ENCODE results near the gene SORCS2. TPM values are rescaled to one million over a fixed set of nuclear protein-coding genes. Genes with fewer than 3 reads are reported as not detected.

The SORCS2 gene
- polyA plus RNA-seq, 1 of the 3 experiments (the other 2 are of a cell fraction), result 1.6 TPM

- H3F3A ChIP-seq (replicated peaks; ENCODE audit: insufficient read depth), result no peaks in the 10 kb centered on the region
- no peak for DNase-seq
- H3K9me3 ChIP-seq, result no peaks in the 10 kb centered on the region
- H3K4me3 ChIP-seq (ENCODE audit: low read depth in 2 of 2, low read length in 1 of 2), result no peak overlapping the region
- TF ChIP-seq, protein P1, sequence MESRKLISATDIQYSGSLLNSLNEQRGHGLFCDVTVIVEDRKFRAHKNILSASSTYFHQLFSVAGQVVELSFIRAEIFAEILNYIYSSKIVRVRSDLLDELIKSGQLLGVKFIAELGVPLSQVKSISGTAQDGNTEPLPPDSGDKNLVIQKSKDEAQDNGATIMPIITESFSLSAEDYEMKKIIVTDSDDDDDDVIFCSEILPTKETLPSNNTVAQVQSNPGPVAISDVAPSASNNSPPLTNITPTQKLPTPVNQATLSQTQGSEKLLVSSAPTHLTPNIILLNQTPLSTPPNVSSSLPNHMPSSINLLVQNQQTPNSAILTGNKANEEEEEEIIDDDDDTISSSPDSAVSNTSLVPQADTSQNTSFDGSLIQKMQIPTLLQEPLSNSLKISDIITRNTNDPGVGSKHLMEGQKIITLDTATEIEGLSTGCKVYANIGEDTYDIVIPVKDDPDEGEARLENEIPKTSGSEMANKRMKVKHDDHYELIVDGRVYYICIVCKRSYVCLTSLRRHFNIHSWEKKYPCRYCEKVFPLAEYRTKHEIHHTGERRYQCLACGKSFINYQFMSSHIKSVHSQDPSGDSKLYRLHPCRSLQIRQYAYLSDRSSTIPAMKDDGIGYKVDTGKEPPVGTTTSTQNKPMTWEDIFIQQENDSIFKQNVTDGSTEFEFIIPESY (IDR thresholded peaks at IDR 0.05; ENCODE audit: borderline replicate concordance, low read depth), result no peak
- TF ChIP-seq, protein P2, sequence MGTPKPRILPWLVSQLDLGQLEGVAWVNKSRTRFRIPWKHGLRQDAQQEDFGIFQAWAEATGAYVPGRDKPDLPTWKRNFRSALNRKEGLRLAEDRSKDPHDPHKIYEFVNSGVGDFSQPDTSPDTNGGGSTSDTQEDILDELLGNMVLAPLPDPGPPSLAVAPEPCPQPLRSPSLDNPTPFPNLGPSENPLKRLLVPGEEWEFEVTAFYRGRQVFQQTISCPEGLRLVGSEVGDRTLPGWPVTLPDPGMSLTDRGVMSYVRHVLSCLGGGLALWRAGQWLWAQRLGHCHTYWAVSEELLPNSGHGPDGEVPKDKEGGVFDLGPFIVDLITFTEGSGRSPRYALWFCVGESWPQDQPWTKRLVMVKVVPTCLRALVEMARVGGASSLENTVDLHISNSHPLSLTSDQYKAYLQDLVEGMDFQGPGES (IDR thresholded peaks at IDR 0.05; ENCODE audit: low read depth, low read length), result no peak
- TF ChIP-seq SIN3A (IDR thresholded peaks at IDR 0.05; ENCODE audit: borderline replicate concordance, low read depth, low read length), result no peak
- TF ChIP-seq FOSL2 (IDR thresholded peaks at IDR 0.05; ENCODE audit: borderline replicate concordance, low read depth), result no peak
- no peak for TF ChIP-seq CHD2 (IDR thresholded peaks at IDR 0.05; ENCODE audit: low read length, partially characterized antibody)
- TF ChIP-seq RXRA (IDR thresholded peaks at IDR 0.05; ENCODE audit: borderline replicate concordance, low read depth), result no peak
- no peak for TF ChIP-seq RCOR1 (IDR thresholded peaks at IDR 0.05; ENCODE audit: low read length)
- no peak for TF ChIP-seq FOXM1 (IDR thresholded peaks at IDR 0.05; ENCODE audit: low read depth)
- no peak for TF ChIP-seq GABPA (IDR thresholded peaks at IDR 0.05; ENCODE audit: low read depth)
- no peak for TF ChIP-seq EP300 (IDR thresholded peaks at IDR 0.05; ENCODE audit: borderline replicate concordance in 1 of 2, low read depth in 1 of 2, low read length in 1 of 2)
- TF ChIP-seq NFIC (IDR thresholded peaks at IDR 0.05; ENCODE audit: borderline replicate concordance), result no peak
- TF ChIP-seq POLR2AphosphoS5 (IDR thresholded peaks at IDR 0.05; ENCODE audit: low read depth, low read length), result no peak
- TF ChIP-seq MXI1 (IDR thresholded peaks at IDR 0.05; ENCODE audit: low read depth, low read length), result no peak
- no peak for TF ChIP-seq NRF1 (IDR thresholded peaks at IDR 0.05; ENCODE audit: low read depth, low read length)
- POLR2A ChIA-PET, result no interaction called here
- no peaks in the 10 kb centered on the region for H3K27me3 ChIP-seq (ENCODE audit: insufficient read depth)
- H3K9ac ChIP-seq, result no peak overlapping the region
- WGBS (ENCODE audit: low lambda C conversion rate), result 45% methylated on average over 4 of the region's 7 CpGs
- H4K20me1 ChIP-seq (ENCODE audit: insufficient read depth), result no peaks in the 10 kb centered on the region
- no peaks in the 10 kb centered on the region for H3K4me1 ChIP-seq (ENCODE audit: control insufficient read depth in 1 of 2, insufficient read depth in 2 of 2, low read depth in 1 of 2, low read length in 1 of 2)
- no peak overlapping the region for H2AFZ ChIP-seq (ENCODE audit: low read depth)
- CTCF ChIA-PET, result interaction anchor here (0.9 to 1.5 kb wide), 3 partner anchors 10 to 323 kb away, joined by 3 read pairs; no protein-coding TSS in a partner anchor
- H3K9me2 ChIP-seq, result no peaks in the 10 kb centered on the region
- H3K36me3 ChIP-seq (replicated peaks in 1 of 2; ENCODE audit: control insufficient read depth in 1 of 2, insufficient read depth in 2 of 2, low read length in 1 of 2), result no peaks in the 10 kb centered on the region
- no peak overlapping the region for H3K4me2 ChIP-seq
- no peak overlapping the region for H3K27ac ChIP-seq (ENCODE audit: low read depth in 2 of 2, low read length in 1 of 2)
- H3K79me2 ChIP-seq (ENCODE audit: insufficient read depth), result no peaks in the 10 kb centered on the region
These were observed 282.0 kb downstream of the SORCS2 start for GRCh38 chr4:7474320-7474719.

DNA sequence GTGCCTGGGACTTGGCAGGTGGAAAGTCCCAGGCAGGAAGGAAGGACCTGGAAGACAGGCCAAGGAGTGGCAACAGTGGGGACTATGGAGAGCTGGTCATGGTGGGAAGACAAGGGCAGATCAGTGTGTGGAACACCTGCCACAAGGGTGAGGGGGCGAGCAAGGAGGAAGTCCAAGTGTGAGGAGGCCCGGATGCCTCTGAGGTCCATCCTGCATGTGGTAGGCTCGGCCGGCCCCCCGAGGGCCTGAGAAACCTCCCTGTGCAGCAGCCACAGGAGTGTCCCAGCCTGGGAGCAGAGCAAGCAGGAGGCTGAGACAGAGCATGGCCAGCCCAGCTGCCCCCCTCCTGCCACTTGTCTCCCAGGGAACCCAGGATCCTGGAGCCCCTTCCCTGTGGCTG is 282.9 kb downstream of the SORCS2 start:
- H3K27me3 ChIP-seq (ENCODE audit: insufficient read depth), result no peaks in the 10 kb centered on the region
- no peak for DNase-seq
- no peaks in the 10 kb centered on the region for H3F3A ChIP-seq (replicated peaks; ENCODE audit: insufficient read depth)
- H2AFZ ChIP-seq (ENCODE audit: low read depth), result no peak overlapping the region
- no peak overlapping the region for H3K27ac ChIP-seq (ENCODE audit: low read depth in 2 of 2, low read length in 1 of 2)
- H3K9me3 ChIP-seq, result no peaks in the 10 kb centered on the region
- no peaks in the 10 kb centered on the region for H3K79me2 ChIP-seq (ENCODE audit: insufficient read depth)
- no peak overlapping the region for H3K4me3 ChIP-seq (ENCODE audit: low read depth in 2 of 2, low read length in 1 of 2)
- H3K9ac ChIP-seq, result no peak overlapping the region
- ChIA-PET CTCF (interaction anchor here (1.5 kb wide), 1 partner anchor 9 kb away, joined by 3 read pairs; no protein-coding TSS in a partner anchor), POLR2A (no interaction called here)
- H3K4me2 ChIP-seq, result no peak overlapping the region
- 40% methylated on average over 1 of the region's 5 CpGs for WGBS (ENCODE audit: low lambda C conversion rate)
- no peaks in the 10 kb centered on the region for H3K4me1 ChIP-seq (ENCODE audit: control insufficient read depth in 1 of 2, insufficient read depth in 2 of 2, low read depth in 1 of 2, low read length in 1 of 2)
- H3K9me2 ChIP-seq, result no peaks in the 10 kb centered on the region
- H3K36me3 ChIP-seq (replicated peaks in 1 of 2; ENCODE audit: control insufficient read depth in 1 of 2, insufficient read depth in 2 of 2, low read length in 1 of 2), result no peaks in the 10 kb centered on the region
- no peaks in the 10 kb centered on the region for H4K20me1 ChIP-seq (ENCODE audit: insufficient read depth)
- TF ChIP-seq, protein P3, sequence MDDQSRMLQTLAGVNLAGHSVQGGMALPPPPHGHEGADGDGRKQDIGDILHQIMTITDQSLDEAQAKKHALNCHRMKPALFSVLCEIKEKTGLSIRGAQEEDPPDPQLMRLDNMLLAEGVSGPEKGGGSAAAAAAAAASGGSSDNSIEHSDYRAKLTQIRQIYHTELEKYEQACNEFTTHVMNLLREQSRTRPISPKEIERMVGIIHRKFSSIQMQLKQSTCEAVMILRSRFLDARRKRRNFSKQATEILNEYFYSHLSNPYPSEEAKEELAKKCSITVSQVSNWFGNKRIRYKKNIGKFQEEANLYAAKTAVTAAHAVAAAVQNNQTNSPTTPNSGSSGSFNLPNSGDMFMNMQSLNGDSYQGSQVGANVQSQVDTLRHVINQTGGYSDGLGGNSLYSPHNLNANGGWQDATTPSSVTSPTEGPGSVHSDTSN (IDR thresholded peaks at IDR 0.05), result no peak
- TF ChIP-seq, protein P4, sequence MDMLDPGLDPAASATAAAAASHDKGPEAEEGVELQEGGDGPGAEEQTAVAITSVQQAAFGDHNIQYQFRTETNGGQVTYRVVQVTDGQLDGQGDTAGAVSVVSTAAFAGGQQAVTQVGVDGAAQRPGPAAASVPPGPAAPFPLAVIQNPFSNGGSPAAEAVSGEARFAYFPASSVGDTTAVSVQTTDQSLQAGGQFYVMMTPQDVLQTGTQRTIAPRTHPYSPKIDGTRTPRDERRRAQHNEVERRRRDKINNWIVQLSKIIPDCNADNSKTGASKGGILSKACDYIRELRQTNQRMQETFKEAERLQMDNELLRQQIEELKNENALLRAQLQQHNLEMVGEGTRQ (IDR thresholded peaks at IDR 0.05; ENCODE audit: borderline replicate concordance, low read depth, low read length), result no peak
- TF ChIP-seq, protein P5, sequence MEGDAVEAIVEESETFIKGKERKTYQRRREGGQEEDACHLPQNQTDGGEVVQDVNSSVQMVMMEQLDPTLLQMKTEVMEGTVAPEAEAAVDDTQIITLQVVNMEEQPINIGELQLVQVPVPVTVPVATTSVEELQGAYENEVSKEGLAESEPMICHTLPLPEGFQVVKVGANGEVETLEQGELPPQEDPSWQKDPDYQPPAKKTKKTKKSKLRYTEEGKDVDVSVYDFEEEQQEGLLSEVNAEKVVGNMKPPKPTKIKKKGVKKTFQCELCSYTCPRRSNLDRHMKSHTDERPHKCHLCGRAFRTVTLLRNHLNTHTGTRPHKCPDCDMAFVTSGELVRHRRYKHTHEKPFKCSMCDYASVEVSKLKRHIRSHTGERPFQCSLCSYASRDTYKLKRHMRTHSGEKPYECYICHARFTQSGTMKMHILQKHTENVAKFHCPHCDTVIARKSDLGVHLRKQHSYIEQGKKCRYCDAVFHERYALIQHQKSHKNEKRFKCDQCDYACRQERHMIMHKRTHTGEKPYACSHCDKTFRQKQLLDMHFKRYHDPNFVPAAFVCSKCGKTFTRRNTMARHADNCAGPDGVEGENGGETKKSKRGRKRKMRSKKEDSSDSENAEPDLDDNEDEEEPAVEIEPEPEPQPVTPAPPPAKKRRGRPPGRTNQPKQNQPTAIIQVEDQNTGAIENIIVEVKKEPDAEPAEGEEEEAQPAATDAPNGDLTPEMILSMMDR (IDR thresholded peaks at IDR 0.05), result no peak
- TF ChIP-seq POLR2AphosphoS5 (IDR thresholded peaks at IDR 0.05; ENCODE audit: low read depth, low read length) (no peak), GATA2 (CRISPR knock-in tag; IDR thresholded peaks at IDR 0.05) (no peak), SMC3 (IDR thresholded peaks at IDR 0.05; ENCODE audit: low read depth, low read length) (no peak)
- TF ChIP-seq, protein P1 (IDR thresholded peaks at IDR 0.05; ENCODE audit: borderline replicate concordance, low read depth), result no peak

All from SK-N-SH (cell line).